ENCODE measurements around the gene RHBDD2.
"Not testable (repeated sequence)": the region's sequence is repeated elsewhere in the genome, so short reads cannot be mapped to it uniquely, and the experiment has no call there.

The RHBDD2 gene

DNA sequence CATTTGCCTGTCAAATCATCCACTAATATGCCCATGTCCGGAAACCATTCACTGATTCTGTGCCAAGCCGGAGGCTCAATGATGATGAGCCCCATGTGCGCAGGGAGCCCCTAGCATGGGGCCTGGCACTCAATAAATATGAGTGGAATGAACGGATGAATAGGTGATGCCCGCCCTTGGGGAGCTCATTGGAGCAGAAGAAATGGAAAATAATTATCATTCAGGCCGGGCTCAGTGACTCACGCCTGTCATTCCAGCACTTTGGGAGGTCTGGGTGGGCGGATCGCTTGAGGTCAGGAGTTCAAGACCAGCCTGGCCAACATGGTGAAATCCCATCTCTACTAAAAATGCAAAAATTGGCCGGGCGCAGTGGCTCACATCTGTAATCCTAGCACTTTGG lies 11.0 kb downstream of the RHBDD2 start:
- FAIRE-seq = no peak

DNA sequence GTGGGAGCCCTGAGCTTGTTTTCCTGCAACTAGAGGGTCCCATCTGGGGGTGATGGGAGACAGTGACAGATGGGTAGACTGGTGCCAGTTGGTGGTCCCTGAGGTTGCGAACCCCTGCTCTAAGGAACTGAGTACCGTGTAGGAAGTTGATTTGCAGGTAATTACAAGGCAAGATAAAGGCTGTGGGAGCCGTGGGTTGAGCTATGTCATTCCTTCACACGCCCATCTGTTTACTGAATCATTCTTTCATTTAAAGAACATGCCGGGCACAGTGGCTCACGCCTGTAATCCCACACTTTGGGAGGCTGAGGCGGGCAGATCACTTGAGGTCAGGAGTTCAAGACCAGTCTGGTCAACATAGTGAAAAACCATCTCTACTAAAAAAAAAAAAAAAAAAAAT lies 12.4 kb downstream of the RHBDD2 start:
- FAIRE-seq = not testable (repeated sequence)

DNA sequence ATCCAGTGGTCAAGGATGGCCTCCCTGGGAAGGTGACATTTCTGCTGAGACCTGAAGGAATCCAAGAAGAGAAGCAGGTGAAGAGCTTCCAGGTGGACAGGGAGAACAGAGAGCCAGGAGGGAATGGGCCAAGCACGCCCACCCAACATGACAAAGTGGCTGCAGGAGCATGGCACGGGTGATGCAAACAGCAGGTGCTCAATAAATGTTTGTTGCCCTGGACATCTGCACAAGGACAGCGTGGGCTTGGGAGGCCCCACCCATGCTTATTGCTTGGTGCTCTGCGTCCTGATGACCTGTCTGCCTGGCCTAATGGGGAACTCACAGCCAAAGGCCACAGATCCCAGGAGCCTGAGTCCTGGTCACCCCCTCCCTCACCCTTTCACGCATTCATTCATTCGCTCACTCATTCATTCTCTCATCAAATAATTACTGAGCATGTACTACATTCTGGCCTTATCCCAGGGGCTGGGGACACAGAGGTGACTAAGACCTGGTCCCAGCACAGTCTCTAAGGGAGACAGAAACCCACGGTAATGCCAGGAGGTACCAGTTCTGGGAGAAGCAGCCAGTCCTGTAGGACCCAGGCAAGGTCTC lies 13.1 kb downstream of the RHBDD2 start:
- FAIRE-seq = no peak

DNA sequence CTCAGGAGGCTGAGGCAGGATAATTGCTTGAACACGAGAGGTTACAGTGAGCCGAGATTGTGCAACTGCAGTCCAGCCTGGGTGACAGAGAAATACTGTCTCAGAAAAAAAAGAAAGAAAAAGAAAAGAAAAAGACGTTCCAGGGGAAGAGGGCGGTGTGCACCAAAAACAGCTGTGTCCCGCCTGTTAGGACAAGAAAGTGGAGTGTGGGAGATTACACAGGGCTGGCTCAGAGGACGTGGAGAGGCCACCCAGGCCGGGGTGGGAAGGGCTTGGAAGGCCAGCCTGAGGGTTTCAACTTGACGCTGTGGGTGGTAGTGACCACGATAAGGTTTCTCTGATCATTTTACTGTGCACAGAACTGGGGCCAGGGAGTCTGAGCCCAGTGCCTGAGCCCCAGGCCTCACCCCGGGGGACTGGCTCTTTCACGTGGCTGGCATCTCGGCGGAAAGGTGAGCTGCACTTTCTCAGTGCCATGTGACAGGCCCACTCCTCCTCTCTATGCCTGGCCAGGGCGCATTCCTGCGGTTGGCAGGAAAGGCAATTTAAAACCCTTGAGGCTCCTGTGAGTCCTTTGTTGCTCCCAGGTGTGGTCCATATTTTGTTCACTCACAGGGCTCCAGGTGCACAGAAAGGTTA lies 13.9 kb downstream of the RHBDD2 start:
- FAIRE-seq = no peak

DNA sequence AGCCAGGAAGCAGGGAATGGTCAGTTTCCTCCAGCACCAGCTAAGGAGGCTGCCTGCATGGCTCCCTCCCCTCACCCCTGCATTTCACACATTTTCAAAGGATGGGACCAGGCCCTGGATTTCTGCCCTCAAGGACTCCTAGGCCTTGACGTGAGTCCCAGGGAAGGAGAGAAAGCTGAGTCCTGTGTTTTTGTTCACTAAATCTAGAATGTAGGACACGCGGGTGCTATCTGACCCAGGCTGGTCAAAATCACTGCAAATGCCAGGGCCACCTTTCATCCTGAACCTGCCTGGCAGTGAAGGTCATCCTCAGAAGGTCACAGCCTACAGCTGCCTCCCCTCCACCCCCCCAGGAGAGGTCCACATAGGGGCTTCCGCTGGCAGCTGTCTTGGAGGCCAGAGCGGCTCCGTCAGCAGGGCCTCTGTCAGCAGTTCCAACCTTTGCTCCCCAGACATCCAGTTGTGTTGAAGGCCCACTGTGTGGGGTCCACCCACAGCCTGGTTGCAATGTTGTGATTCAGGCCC lies 18.0 kb downstream of the RHBDD2 start:
- no peak for FAIRE-seq

DNA sequence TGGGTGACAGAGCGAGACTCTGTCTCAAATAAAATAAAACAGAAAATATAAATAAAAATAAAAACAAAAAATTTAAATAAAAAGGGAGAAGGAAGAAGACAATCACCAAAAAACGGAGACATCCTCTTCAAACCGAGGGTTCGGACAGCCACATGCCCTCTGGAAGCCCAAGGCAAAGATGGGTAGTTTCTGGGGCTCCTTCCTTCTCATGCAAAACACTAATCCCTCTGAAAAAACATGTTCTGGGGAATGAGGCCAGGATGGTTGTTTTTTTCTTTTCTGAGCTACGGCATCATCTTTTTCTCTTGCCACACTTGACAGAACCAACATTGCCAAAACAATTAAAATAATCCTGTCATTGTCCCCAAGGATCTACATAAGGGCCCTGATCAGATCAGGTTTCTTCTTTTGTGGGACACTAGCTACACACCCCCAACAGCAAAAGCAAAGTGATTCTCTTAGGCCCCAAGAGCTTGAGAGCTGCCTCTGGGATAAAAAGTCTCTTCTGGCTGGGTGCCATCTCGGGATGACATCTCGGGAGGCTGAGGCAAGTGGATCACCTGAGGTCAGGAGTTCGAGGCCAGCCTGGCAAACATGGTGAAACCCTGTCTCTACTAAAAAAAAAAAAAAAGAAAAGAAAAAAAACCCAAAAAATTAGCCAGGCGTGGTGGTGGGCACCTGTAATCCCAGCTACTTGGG lies 21.9 kb downstream of the RHBDD2 start:
- FAIRE-seq = no peak

DNA sequence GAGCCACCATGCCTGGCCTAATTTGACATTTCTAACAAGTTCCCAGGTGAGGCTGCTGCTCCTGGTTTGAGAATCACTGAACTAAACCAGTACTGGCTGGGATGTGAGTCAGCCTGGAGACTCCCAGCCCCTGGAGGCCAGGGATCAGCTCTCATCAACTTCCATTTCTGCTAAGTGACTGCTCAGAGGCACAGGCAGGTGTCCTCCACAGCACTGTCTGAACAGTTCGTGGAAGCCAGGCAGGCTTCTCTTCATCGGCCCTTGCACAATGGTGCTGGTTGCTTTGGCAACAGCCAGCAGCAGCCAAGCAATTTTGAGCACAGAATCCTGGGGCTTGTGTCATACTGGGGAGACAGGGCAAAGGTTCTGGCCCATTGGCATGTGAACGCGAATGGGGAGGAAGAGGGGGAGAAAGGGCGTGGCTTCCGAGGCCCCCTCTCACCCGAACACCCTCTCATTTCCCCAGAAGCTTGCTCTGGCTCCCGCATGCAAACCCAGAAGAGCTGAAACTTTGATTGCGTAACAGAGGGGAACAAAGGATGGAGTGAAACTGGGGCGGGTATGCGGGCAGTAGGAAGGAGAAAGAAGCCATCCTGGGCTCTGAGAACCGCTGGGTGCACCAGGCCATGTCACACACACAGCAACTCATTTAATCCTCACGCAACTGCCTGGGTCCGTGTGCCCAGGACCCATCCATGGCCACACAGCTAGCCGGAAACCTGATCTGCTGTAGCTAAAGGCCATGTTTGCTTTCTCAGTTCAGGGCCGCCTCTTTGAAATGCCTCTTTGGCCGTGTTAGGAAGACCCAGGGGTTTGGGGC lies 27.2 kb downstream of the RHBDD2 start:
- FAIRE-seq = no peak

DNA sequence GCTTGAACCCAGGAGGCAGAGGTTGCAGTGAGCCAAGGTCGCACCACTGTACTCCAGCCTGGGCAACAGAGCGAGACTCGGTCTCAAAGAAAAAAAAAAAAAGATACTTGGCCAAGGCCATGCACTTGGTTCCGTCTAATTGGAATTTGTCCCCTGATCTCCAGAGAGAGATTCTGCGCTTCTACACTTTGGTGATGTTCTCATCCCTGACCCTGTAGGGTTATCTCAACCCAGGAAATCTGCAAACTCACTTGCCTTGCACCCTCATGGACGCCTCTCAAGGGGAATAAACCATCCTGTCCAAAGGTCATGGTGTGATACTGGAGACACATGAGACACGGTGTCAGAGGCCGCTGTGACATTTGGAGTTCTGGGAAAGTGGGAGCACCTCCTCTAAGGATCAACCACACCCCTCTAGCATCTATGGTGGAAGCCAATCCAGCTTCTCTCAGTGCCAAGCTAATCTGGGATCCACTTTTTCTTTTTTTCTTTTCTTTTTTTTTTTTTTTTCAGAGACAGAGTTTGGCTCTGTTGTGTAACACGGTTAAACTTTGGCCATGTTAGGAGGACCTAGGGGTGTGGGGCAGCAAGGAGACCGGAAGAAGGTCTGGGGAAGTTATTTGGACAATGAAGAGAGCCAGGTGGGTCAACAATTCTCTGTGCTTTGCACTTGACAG lies 28.3 kb downstream of the RHBDD2 start:
- FAIRE-seq = no peak

DNA sequence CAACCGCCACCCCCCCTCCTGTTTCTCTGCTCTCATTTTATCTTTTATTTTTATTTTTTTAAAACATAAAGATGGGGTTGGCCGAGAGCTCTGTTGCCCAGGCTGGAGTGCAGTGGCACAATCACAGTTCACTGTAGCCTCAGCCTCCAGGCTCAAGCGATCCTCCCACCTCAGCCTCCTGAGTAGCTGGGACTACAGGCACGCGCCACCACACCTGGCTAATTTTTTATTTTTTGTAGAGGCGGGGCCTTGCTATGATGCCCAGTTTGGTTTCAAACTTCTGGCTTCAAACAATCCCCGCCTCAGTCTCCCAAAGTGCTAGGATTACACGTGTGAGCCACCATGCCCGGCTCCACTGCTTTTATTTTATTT lies 28.8 kb downstream of the RHBDD2 start:
- not testable (repeated sequence) for FAIRE-seq

DNA sequence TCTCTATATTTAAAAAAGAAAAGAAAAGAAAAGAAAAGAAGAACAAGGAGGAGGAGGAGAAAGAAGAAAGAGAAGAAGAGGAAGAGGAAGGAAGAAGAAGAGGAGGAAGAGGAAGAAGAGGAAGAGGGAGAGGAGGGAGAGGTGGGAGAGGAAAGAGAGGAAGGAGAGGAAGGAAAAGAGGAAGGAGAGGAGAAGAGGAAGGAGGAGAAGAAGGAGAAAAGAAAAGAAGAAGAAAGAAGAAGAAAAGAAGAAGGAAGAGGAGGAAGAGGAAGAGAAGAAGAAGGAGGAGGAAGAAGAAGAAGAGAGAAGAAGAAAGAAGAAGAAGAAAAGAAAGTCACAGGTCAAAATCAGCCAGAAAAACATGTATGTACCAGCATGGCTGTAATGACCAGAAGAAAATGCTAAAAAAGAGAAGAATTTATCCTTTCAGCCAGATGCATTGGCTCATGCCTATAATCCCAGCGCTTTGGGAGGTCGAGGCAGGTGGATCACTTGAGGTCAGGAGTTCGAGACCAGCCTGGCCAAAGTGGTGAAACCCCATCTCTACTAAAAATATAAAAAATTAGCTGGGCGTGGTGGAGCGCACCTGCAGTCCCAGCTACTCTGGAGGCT lies 30.8 kb downstream of the RHBDD2 start:
- no peak for FAIRE-seq

DNA sequence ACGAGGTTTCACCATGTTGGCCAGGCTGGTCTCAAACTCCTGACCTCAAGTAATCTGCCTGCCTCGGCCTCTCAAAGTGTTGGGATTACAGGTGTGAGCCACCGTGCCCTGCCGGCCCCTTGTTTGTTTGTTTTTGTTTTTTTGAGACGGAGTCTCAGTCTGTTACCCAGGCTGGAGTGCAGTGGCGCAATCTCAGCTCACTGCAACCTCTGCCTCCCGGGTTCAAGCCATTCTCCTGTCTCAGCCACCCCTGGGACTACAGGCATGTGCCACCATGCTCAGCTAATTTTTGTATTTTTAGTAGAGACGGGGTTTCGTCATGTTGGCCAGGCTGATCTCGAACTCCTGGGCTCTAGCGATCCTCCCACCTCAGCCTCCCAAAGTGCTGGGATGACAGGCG lies 32.4 kb downstream of the RHBDD2 start:
- not testable (repeated sequence) for FAIRE-seq

DNA sequence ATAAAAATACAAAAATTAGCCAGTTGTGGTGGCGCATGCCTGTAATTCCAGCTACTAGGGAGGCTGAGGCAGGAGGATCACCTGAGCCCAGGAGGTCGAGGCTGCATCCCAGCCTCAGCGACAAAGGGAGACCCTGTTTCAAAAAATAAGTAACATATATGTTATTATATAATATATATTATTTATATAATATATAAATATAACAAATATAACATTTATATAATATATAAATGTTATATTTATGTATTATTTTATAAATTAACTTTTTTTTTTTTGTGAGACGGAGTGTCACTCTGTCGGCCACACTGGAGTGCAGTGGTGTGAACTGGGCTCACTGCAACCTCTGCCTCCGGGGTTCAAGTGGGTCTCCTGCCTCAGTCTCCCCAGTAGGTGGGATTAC lies 34.6 kb downstream of the RHBDD2 start:
- no peak for FAIRE-seq

DNA sequence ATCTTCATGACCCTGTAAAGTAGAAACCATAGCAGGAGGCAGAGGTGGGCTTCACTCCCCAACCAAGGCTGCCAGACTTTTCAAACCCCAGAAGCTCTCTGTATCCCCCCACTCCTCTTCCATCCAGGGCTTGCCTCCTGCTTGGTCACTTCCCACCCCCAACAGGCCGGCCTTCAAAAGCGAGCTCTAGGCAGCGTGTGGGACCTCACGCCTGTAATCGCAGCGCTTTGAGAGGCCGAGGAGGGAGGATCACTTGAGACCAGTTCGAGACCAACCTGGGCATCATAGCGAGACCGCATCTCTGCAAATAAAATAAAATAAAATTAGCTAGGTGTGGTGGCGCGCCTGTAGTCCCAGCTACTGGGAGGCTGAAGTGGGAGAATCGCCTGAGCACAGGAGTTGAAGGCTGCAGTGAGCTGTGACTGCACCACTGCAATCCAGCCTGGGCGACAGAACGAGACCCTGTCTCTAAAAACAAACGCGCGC lies 35.4 kb downstream of the RHBDD2 start:
- FAIRE-seq = no peak

DNA sequence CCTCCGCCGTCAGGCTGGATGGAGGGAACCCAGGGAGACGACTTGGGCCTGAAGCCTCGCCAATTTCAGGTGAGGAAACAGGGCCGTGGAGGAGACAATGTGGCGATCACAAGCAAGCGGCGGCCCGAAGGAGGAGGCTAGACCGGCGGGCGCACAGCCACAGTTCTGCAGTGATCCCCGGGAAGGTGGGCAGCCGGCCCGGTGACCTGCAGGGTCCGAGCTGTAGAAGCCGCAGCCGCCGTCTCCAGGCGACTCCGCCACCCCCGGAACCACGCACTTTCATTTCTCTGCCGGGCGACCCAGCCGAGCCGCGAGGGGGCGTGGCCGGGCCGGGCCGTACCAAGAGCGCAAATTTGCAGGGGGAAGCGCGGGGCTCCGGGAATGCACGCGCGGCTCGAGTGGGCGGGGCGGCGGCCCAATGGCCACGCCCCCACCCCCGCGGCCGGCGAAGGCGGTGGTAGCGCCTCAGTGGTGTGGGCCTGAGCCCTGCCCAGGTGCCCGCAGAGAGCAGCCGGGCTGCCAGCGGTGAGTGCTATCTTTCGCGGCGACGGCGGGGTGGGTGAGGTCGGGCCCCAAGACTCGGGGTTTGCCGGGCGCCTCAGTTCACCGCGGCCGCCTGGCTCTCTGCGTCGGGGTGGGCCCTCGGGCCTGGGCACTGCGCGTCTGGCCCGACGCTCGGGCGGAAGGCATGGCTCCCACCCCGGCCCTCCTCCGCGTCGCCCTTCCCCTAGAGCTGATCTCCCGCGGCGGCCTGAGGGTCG lies 36.0 kb downstream of the RHBDD2 start, which contains the start of gene POR:
Gene POR, plus strand, starts transcription at position 501 of the 761 bp plus-strand sequence. CDS start 38,847 bp downstream, outside the sequence.
- no peak for FAIRE-seq

DNA sequence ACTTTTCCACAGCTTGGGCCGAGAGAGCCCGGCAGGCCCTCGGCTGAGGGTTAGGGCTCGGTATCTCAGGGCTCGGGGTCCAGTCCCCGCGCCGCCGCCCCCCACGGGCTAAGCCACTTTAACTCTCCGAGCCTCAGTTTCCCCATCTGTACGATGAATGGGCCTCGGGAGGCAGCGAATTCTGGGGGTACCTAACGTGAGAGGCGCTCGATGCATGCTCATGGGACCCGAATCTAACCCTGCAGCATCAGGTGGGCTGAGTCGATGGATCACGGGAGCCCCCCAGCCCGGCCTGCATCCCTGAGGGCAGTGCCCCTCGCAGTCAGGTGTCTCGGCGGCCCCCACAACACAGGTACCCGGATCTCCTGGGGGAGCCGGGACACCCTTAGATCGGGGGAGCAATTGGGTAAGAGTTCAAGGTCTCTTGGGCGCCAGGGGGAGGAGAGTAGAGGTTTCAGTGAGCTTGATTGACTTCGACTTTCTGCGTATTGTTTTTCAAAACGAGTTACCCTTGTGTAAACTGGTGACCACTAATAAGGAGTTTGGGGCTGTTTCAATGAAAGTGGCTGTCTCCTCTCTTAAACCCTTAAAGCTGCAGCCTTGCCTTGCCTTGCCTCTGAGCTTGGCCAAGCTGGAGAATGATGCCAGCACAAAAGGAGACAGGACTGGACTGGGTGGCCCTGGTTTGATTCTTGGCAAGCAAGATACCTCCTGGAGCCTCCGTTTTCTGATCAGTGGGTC lies 36.8 kb downstream of the RHBDD2 start:
- no peak for FAIRE-seq

DNA sequence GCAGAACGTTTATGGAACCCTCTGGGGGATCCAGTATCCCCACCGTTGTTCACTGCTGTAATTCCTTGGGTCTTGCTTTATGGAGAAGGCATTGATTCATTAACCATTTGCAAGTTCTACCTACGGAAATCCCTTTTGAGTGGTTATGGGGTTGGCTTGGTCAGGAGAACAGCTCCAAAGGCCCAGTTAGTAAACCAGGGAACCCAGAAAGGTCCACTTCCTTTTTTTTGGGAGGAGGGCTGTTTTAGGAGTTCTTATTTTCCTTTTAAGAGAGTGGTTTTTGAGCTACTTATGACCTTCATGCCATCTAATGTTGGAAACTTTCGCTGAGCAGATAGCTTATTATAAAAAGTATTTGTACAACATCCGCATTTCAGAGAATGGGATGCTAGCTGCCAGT lies 37.4 kb downstream of the RHBDD2 start:
- no peak for FAIRE-seq

DNA sequence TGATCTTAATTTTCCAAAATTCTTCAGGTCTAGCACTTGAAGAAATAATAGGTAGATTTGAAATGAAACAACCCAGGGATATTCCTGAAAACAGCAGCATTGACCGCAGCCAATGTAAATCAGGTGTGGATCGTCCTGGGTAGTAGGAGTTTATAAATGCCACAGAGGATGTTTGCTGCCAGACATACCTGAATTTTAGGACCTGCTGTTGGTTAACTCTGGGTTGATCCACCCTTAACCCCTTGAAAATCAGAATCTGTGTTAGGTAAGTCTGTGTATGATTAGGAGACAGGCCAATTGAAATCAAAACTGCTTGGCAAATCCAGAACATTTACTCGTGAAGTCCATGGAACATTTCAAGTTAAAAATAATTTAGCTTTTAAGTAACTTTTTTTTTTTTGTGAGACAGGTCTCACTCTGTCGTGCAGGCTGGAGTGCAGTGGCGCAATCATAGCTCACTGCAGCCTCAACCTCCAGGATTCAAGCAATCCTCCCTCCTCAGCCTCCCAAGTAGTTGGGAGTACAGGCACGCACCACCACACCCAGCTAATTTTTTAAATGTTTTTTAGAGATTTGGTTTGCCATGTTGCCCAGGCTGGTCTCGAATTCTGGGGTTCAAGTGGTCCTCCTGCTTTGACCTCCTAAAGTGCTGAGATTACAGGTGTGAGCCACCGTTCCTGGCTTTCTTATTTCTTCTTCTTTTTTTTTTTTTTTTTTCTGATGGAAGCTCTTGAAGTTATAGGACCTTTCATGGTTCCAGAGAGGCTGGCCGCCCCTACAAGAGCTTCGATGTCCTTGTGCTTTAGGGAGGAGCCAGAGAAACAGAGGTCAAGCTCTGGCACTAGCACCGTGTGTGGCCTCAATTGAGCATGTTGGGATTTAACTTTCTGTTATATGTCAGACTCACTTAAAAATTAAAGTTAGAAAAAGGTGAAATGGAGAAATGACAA lies 38.1 kb downstream of the RHBDD2 start:
- FAIRE-seq = no peak

DNA sequence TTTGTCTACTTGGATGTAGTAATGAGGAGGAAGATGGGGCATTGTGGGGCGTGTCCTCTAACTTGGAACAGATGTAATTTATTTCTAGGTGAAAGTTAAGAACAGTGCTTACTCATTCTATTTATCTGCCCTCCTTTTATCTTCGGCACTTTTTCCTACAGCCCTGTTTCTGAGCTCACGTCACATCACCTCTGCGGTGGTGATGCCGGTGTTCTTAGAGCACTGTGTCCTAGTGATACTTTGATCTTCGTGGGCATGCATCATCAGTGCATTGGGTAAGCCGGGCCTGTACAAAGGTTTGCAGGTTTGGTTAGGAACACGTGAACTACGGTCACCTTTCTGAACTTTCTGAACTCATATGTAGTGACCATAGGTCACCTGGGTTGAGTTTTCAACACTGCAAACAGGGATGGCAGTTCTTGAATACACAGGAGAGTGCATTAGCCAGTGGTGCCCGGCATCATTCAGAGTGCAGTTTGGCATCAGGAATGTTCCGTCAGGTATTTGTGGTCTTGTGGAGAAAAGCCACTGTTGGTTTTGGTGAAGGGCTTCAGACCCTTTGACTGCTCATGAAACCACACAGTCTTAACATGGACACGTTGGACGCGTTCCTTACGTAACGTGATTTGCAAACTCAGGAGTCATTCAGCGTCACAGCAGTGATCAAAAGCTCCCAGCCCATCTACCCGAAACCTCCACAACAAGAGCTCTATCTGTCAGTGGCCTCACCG lies 41.8 kb downstream of the RHBDD2 start:
- FAIRE-seq = no peak

DNA sequence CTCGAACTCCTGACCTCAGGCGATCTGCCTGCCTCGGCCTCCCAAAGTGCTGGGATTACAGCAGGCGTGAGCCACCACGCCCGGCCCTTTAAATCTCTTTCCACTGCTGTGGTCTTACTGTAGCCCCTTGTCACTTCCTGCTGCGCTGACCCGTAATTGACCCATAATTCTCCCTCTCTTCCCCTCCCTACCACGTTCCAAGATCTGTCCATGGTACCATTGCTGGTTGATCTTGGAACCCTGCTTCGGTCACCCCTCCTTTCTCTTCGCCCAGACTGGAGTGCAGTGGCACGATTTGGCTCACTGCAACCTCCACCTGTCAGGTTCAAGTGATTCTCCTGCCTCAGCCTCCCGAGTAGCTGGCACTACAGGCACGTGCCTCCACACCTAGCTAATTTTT lies 42.6 kb downstream of the RHBDD2 start:
- FAIRE-seq = no peak

Data from G401.6 (cell line).